Neural cell (in vitro differentiated cells): ENCODE data around the gene ITPK1. TPM values are rescaled to one million over a fixed set of nuclear protein-coding genes. Genes with fewer than 3 reads are reported as not detected.

Experiments
- H2AFZ ChIP-seq: fragments of 200-600, 300-800 bp; sonication (generic), shearing (Covaris generic); 2 replicates; pipeline ENCODE4 v1.6.0; 2014; ENCODE audit warnings: low read depth, mild to moderate bottlenecking, antibody characterized with exemption, low read length, moderate library complexity
- H3F3A ChIP-seq: fragments of 200-600 bp; shearing (Covaris generic); 2 replicates; pipeline ENCODE4 v1.6.1; 2016; ENCODE audit warnings: mild to moderate bottlenecking, moderate library complexity, mixed read lengths, antibody characterized with exemption, low read length; ENCODE audit not compliant: insufficient read depth, poor library complexity, severe bottlenecking
- H3K27ac ChIP-seq: fragments of 200-600, 300-800 bp; sonication (generic), shearing (Covaris generic); 2 replicates; pipeline ENCODE4 v1.5.1; 2014; ENCODE audit warnings: mild to moderate bottlenecking, low read length, moderate library complexity
- H3K27me3 ChIP-seq: fragments of 300-800, 200-600 bp; sonication (generic), shearing (Covaris generic); 2 replicates; pipeline ENCODE4 v1.6.0; 2014; ENCODE audit warnings: mild to moderate bottlenecking, low read depth, low read length, moderate library complexity; ENCODE audit not compliant: insufficient read depth
- H3K36me3 ChIP-seq: fragments of 300-800, 200-600 bp; sonication (generic), shearing (Covaris generic); 2 replicates; pipeline ENCODE4 v1.5.1; 2014; ENCODE audit warnings: mild to moderate bottlenecking, antibody characterized with exemption, low read length, moderate library complexity; ENCODE audit not compliant: insufficient read depth
- H3K4me2 ChIP-seq: fragments of 300-800, 200-600 bp; sonication (generic), shearing (Covaris generic); 2 replicates; pipeline ENCODE4 v1.6.0; 2014; ENCODE audit warnings: mild to moderate bottlenecking, low read length
- H3K4me3 ChIP-seq: fragments of 300-800, 200-600 bp; sonication (generic), shearing (Covaris generic); 2 replicates; pipeline ENCODE4 v1.5.1; 2014; ENCODE audit warnings: mild to moderate bottlenecking, low read length, moderate library complexity
- H3K79me2 ChIP-seq: fragments of 200-600 bp; shearing (Covaris generic); replicated peaks from 2 replicates; pipeline ENCODE4 v1.6.0; 2014; ENCODE audit warnings: mild to moderate bottlenecking, low read length, moderate library complexity; ENCODE audit not compliant: insufficient read depth
- H3K9ac ChIP-seq: fragments of 300-800, 200-600 bp; sonication (generic), shearing (Covaris generic); 2 replicates; pipeline ENCODE4 v1.6.1; 2016; ENCODE audit warnings: mild to moderate bottlenecking, low read length, mixed read lengths
- H3K9me2 ChIP-seq: fragments of 200-600 bp; shearing (Covaris generic); 2 replicates; pipeline ENCODE4 v1.6.1; 2016; ENCODE audit warnings: mild to moderate bottlenecking, low read length, mixed read lengths; ENCODE audit not compliant: insufficient read depth
- H3K9me3 ChIP-seq: fragments of 200-600, 300-800 bp; sonication (generic), shearing (Covaris generic); 2 replicates; pipeline ENCODE4 v1.6.1; 2016; ENCODE audit warnings: mild to moderate bottlenecking, mixed run types, low read length, moderate library complexity, mixed read lengths
- H4K20me1 ChIP-seq: fragments of 200-600 bp; shearing (Covaris generic); 2 replicates; pipeline ENCODE4 v1.6.1; 2016; ENCODE audit warnings: mild to moderate bottlenecking, mixed run types; ENCODE audit not compliant: insufficient read depth
- CTCF ChIP-seq: fragments of 450-650 bp; IDR thresholded peaks from 2 replicates; pipeline ENCODE4 v1.5.1; 2014; ENCODE audit warnings: antibody characterized with exemption, mild to moderate bottlenecking, moderate library complexity; ENCODE audit not compliant: poor library complexity, severe bottlenecking
- EP300 ChIP-seq: fragments of 450-650 bp; conservative IDR thresholded peaks from 2 replicates; pipeline ENCODE4 v1.6.1; 2014; ENCODE audit warnings: antibody characterized with exemption, mild to moderate bottlenecking, moderate library complexity; ENCODE audit not compliant: poor library complexity, severe bottlenecking
- EZH2 ChIP-seq: fragments of 200-600, 300-800 bp; shearing (Covaris generic), sonication (generic); IDR thresholded peaks from 2 replicates; pipeline ENCODE4 v1.6.1; 2014; ENCODE audit warnings: antibody characterized with exemption, low read length, borderline replicate concordance, mild to moderate bottlenecking; ENCODE audit not compliant: insufficient read depth, poor library complexity, severe bottlenecking
- MXI1 ChIP-seq: fragments of 450-650 bp; conservative IDR thresholded peaks from 2 replicates; pipeline ENCODE4 v1.6.1; 2014; ENCODE audit warnings: antibody characterized with exemption, mild to moderate bottlenecking; ENCODE audit not compliant: poor library complexity, severe bottlenecking
- POLR2AphosphoS5 ChIP-seq: IDR thresholded peaks from 2 replicates; pipeline ENCODE4 v1.6.1; 2012
- RAD21 ChIP-seq: fragments of 450-650 bp; conservative IDR thresholded peaks from 2 replicates; pipeline ENCODE4 v1.6.1; 2014; ENCODE audit warnings: antibody characterized with exemption, mild to moderate bottlenecking, moderate library complexity
- REST ChIP-seq: IDR thresholded peaks from 2 replicates; pipeline ENCODE4 v1.6.1; 2012; ENCODE audit warnings: borderline replicate concordance
- SMC3 ChIP-seq: fragments of 450-650 bp; conservative IDR thresholded peaks from 2 replicates; pipeline ENCODE4 v1.6.1; 2014; ENCODE audit warnings: antibody characterized with exemption, mild to moderate bottlenecking, moderate library complexity; ENCODE audit not compliant: poor library complexity
- TAF1 ChIP-seq: IDR thresholded peaks from 2 replicates; pipeline ENCODE4 v1.6.1; 2012; ENCODE audit warnings: low read depth
- polyA plus RNA-seq: library from polyadenylated mRNA; depleted of rRNA; stranded (reverse); fragments of >200 nt; gene quantifications from 2 replicates; pipeline ENCODE4 v1.2.3, GENCODE V29; 2014

The ITPK1 gene
- polyA plus RNA-seq, 1 donor from 2014 or later = 65.0 TPM

GRCh38 chr14:93102141-93102540, 13.6 kb downstream of the ITPK1 start:
- H3K9ac ChIP-seq = no peak overlapping the region
- no peaks in the 10 kb centered on the region for H3K36me3 ChIP-seq
- no peaks in the 10 kb centered on the region for H3K9me2 ChIP-seq
- no peaks in the 10 kb centered on the region for H3K27me3 ChIP-seq
- H3K4me2 ChIP-seq = no peak overlapping the region
- no peak overlapping the region for H3K4me3 ChIP-seq
- H4K20me1 ChIP-seq = no peaks in the 10 kb centered on the region
- H3K9me3 ChIP-seq = no peaks in the 10 kb centered on the region
- H3F3A ChIP-seq = no peaks in the 10 kb centered on the region
- H3K27ac ChIP-seq = no peak overlapping the region
- H2AFZ ChIP-seq = no peak overlapping the region
- H3K79me2 ChIP-seq = no peaks in the 10 kb centered on the region
- TF ChIP-seq EZH2 = no peak
- TF ChIP-seq EP300 = no peak
- no peak for TF ChIP-seq POLR2AphosphoS5
- TF ChIP-seq TAF1 = no peak
- TF ChIP-seq SMC3 = no peak
- TF ChIP-seq REST = no peak
- no peak for TF ChIP-seq CTCF
- no peak for TF ChIP-seq RAD21
- no peak for TF ChIP-seq MXI1

- no peaks in the 10 kb centered on the region for H3K9me2 ChIP-seq
- H3K27ac ChIP-seq = no peak overlapping the region
- no peaks in the 10 kb centered on the region for H3K36me3 ChIP-seq
- H3K79me2 ChIP-seq = no peaks in the 10 kb centered on the region
- no peak overlapping the region for H3K4me3 ChIP-seq
- no peaks in the 10 kb centered on the region for H3K9me3 ChIP-seq
- no peak overlapping the region for H3K9ac ChIP-seq
- H3K27me3 ChIP-seq = no peaks in the 10 kb centered on the region
- no peaks in the 10 kb centered on the region for H4K20me1 ChIP-seq
- TF ChIP-seq EZH2 (no peak), REST (no peak), CTCF (no peak), RAD21 (no peak), EP300 (no peak), POLR2AphosphoS5 (no peak), TAF1 (no peak), SMC3 (no peak), MXI1 (no peak)
- H3F3A ChIP-seq = no peaks in the 10 kb centered on the region
- H2AFZ ChIP-seq = no peak overlapping the region
- no peak overlapping the region for H3K4me2 ChIP-seq
These were observed 14.5 kb downstream of the ITPK1 start for GRCh38 chr14:93101181-93101580.
